GM12891 (cell line): Measurements from ENCODE around the gene TRRAP.

Source experiments
- POLR2A ChIP-seq: IDR thresholded peaks from 2 replicates; pipeline ENCODE4 v1.6.1; 2011; ENCODE audit warnings: low read depth, low read length, control low read depth
- POLR2AphosphoS5 ChIP-seq: IDR thresholded peaks from 2 replicates; pipeline ENCODE4 v1.6.1; 2011; ENCODE audit warnings: low read depth, low read length, control low read depth
- POU2F2 ChIP-seq: IDR thresholded peaks from 2 replicates; pipeline ENCODE4 v1.6.1; 2011; ENCODE audit warnings: low read depth, mild to moderate bottlenecking, control low read depth, low read length, moderate library complexity

GRCh38 chr7:99003419-99003818, 125.1 kb downstream of the TRRAP start:
- no peak for TF ChIP-seq POLR2A
- TF ChIP-seq POLR2AphosphoS5, result no peak
- TF ChIP-seq POU2F2, result no peak
